ENCODE results near the gene PTH.

The PTH gene

DNA sequence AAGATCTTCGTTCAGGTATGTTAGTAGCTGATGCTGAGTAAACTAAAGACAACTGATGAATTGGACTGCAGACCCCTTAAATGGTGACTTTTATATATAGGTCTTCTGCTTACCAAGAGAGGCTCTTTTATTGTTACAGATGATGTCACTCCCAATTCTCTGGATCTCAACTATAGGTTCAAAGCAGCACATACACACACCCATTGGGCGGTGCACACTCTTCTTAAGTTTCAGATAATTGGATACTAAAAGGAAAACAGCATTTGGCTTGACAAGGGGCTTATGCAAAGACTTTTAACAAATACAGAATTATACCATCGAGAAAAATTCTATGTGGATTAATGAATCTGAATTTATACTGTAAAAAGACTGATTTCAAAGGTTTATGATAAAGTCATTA, at the start of gene PTH:
TSS of gene PTH (minus strand) at position 69 of the 400 bp plus-strand sequence. CDS start 3,142 bp downstream, outside the sequence.
- no peak for DNase-seq

DNA sequence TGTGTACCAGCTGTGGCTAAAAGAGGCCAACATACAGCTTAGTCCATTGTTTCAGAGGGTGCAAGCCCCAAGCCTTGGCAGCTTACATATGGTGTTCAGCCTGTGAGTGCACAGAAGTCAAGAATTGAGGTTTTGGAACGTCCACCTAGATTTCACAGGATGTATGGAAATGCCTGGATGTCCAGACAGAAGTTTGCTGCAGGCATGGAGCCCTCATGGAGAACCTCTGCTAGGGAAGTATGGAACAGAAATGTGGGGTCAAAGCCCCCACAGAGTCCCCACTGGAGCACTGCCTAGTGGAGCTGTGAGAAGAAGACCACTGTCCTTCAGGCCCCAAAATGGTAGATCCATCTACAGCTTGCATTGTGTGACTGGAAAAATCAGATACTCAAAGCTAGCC, 42.2 kb upstream of the PTH start:
- DNase-seq, result no peak

DNA sequence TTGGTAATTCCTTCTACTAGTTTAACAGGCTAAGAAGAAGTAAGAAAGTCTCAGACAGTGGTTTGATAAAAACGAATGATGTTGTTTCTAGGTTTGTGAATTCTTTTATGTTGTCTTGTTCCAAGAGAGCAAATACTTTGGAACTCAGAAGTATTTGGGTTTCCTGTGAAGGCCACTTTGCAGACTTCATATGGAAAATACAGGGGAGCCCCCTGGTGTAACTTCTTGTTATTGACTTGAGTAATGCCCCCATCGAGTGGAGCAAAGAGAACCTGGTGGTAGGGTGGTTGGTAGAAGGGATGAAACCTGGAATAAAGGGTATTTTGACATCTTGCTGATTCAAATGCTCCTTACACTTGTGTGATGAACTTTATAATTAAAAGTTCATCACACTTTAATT, 40.0 kb upstream of the PTH start:
- no peak for DNase-seq

DNA sequence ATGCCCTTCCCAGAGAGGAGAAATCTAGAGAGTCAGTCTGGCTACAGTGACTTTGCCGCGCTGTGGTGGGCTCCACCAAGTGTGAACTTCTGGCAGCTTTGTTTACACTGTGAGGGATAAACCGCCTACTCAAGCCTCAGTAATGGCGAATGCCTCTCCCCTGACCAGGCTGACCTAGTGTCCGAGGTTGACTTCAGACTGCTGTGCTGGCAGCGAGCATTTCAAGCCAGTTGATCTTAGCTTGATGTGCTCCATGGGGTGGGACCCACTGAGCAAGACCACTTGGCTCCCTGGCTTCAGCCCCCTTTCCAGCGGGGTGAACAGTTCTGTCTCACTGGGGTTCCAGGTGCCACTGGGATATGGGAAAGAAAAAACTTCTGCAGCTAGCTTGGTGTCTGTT, 38.6 kb upstream of the PTH start:
- DNase-seq, result no peak

DNA sequence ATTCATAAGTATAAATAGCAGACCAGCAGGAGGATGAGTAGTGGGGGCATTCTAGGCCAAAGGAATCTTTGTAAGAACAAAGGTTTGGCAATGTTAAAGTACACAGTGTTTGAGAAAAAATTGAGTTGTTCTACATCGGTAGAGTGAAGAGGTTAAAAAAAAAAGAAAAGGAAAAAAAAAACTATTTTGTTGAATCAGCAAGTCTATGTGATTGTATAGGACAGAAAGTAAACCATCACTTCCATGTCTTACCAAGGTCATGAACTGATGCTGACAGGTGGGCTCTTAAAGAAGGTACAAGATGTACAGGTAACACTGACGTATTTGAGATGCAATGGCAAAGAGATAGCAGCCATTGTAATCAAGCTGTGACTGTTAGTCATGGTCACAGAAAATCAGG, 29.5 kb upstream of the PTH start:
- DNase-seq, result no peak

DNA sequence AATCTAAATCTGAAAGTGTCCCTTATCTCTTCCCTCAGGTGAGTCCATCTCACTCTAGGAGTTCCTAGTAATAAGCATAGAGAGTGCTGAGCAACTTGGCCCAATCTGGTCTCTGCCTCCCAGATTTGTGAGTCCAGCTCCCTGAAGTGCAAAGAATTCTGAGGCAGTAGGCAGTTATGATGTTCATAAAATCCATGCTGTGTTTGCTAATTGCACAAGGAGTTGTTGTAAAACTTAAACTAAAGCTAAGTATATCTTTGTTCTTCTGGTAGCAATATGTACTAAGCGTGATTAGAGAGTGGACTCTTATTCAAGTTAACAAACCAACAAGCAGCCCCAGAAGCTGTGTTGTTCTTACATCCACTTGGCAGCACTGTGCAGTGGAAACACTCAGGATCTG, 7.6 kb upstream of the PTH start:
- no peak for DNase-seq

DNA sequence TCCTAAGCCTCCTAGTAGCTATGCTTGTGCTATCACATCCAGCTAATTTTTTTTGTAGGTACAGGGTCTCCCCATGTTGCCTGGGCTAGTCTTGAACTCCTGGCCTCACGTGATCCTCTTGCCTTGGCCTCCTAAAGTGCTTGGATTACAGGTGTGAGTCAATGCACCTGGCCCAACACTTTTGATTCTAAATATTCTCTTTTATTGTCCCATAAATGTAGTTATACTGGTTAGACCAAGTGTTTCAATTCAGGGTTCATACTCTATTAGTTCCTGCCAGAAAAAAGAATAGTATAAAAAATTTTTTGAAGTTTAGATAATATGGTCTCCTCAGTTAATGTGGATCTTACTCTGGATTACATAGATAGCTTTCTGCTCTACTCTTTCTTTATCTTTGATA, 6.7 kb upstream of the PTH start:
- DNase-seq, result no peak

DNA sequence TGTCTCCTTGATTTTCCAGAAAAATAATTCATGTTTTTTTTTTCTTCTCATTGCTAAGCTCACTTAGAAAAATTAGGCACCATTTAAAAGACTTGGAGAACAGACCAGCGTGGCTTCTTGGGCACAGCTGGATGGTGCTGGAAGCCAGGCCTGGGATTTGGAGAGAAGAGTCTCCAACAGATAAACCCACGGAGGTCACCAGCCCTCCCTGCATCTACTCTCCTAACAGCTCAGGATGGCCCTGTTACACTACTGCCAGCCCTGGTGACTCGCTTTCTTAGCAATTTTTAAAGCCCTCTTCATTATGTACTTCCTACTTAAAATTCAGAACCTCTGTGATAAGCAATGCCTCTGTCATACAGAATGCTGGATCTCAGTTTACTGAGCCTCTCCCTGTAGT, 1.7 kb downstream of the PTH start:
- no peak for DNase-seq

DNA sequence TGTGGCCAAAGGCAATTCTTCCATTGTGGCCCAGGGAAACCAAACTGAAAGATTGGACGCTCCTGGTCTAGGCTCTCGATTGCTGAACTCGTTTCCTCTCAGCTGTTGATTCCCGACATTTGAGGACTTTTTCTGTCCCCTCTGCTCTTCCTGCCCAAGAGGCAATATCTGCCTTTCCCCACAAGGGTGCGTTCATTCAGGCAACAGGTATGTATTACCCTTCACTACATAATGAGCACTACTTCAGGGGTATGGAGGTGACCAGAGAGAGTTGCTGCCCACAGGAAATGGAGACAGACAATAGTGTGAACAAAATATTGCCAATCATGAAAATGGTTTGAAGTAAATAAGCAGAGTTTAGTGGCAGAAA, 8.2 kb downstream of the PTH start:
- peak; percentile 43 for DNase-seq

DNA sequence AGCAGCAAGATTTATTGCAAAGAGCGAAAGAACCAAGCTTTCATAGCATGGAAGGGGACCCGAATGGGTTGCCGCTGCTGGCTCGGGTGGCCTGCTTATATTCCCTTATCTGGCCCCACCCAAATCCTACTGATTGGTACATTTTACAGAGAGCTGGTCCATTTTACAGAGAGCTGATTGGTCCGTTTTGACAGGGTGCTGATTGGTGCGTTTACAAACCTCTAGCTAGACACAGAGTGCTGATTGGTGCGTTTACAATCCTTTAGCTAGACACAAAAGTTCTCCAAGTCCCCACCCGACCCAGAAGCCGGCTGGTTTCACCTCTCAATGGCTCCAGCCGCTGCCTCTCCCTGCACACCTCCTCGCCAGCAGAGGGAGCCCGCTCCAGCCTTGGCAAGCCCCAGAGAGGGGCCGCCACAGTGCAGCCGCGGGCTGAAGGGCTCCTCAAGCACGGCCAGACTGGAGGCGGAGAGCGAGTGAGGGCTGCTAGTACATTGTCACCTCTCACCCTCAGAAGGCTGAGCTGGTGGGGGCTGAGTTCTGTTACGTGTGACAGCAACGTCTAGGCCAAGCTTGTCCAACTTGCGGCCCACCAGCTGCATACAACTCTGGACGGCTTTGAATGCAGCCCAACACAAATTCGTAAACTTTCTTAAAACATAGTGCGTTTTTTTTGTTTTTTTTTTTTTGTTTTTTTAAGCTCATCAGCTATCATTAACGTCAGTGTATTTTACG, 8.7 kb downstream of the PTH start:
- DNase-seq, result peak; percentile 73

DNA sequence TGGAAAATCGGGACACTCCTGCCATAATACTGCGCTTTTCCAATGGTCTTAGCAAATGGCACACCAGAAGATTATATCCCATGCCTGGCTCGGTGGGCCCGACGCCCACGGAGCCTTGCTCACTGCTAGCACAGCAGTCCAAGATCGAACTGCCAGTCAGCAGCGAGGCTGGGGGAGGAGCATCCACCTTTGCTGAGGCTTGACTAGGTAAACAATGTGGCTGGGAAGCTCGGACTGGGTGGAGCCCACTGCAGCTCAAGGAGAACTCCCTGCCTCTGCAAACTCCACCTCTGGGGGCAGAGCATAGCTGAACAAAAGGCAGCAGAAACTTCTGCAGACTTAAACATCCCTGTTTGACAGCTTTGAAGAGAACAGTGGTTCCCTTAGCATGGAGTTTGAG, 15.6 kb downstream of the PTH start:
- DNase-seq, result no peak

DNA sequence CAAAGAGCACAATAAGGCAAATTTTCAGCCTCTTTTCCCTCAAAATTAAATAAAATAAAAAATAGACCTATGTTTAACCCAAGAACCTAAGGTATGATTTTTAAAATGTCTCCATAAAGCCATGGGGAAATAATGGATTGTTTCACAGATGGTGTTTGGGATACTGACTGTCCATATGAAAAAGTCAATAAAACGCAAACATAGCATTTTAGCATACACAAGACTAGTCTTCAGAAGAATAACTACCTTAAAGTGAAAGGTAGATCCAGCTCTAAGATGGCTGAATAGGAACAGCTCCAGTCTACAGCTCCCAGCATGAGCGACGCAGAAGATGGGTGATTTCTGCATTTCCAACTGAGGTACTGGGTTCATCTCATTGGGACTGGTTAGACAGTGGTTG, 16.1 kb downstream of the PTH start:
- no peak for DNase-seq

DNA sequence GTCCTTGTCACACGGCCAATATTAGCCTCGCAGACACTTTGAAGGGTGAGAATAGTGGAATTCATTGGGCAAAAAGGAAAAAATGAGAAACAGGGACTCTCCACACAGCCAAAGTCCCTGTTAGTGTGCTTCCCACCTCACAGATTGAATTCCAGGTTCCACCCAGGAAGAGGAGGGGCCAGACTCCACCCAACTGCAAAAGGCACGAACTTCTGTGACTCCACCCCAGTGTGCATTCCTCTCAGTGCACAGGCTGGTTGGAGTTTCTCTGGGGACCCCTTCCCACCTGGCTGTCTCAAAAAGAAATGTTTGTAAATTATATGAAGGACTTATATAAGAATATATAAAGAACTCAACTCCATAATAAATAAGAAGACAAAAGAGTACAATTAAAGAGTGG, 20.7 kb downstream of the PTH start:
- DNase-seq, result no peak

DNA sequence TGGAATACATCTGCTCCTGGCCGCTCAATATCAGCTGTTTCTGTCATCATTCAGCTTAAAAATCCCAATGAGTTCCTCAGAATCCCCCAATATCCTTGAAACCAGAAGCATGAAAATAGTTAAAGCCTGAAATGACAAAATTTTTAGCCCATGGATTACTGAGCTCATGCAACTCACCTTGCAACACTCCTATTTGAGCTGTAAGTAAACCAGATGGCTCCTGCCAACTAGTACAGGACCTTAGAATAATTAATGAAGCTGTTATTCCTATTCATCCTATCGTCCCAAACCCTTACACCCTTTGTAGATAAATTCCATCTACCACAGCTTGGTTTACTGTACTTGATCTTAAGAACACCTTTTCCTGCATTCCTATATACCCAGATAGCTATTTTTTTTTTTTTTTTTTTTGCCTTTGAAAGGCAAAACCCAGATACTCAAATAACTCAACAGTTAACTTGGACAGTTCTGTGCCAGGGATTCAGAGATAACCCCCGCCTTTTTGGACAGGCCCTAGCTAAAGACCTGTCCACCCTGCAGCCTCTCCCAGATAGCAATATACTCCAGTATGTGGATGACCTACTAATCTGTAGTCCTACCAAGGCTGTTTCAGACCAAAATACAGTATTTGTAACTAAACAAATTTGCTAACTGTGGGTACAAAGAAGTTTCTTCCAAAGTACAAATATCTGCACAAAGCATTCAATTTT, 22.6 kb downstream of the PTH start:
- no peak for DNase-seq

DNA sequence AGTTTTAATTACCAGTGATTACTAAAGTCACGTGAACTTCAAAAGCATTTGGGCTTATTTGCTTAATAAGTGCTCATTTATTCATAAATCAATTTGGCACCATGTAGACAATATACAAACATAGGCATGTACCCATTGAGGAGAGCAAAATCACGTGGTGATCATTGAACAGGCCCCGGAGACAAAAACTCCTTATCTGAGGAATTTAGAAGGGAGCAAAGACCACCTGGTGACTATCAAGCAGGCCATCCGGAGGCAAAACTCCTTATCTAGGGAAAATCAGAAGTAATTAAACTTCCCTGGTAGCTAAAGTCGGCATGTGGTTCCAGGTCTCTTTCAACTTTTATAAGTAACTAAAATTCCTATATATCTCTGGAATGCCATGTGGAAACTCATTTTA, 27.0 kb downstream of the PTH start:
- DNase-seq, result no peak

DNA sequence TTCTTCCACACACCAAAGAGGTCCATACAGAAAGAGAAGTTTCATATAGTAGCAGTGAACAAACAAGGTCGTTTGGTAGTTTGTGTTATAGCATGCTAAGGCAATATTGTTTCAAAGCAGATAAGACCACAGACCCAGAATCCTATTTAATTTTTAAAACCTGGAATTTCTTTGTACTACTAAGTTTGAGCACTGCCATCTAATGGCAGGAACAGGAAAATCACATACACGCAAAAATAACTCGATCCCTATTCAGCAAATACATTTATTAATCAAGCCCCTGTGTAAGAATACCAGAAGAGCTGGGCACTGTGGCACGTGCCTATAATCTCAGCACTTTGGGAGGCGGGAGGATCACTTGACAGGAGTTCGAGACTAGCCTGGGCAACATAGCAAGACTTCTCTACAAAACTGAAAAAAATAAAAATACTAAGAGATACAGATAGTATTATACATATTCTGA, 29.9 kb downstream of the PTH start:
- DNase-seq, result peak; percentile 40

DNA sequence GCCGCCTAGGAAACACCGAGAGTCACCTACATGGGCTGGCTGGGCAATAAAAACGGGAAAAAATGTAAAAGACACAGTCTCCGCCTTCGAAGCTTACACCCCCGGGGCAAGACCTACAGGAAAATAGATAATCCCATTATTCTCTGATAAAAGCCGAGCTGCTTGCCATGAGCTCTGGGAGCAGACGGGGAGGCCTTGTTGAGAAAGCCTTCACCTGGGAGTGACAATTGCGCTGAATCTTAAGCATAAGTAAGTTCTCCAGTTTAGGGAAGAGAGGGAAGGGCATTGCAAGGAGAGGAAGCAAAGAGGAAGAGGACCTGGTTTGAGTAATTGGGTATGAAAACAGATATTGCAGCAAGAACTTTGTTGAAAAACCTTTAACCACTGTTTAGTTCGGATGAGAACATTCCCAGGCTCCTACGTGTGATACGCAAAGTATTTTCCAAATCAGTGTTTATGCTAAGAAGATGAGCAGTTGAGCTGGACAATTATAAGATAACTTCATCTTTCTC, 32.0 kb downstream of the PTH start:
- no peak for DNase-seq

DNA sequence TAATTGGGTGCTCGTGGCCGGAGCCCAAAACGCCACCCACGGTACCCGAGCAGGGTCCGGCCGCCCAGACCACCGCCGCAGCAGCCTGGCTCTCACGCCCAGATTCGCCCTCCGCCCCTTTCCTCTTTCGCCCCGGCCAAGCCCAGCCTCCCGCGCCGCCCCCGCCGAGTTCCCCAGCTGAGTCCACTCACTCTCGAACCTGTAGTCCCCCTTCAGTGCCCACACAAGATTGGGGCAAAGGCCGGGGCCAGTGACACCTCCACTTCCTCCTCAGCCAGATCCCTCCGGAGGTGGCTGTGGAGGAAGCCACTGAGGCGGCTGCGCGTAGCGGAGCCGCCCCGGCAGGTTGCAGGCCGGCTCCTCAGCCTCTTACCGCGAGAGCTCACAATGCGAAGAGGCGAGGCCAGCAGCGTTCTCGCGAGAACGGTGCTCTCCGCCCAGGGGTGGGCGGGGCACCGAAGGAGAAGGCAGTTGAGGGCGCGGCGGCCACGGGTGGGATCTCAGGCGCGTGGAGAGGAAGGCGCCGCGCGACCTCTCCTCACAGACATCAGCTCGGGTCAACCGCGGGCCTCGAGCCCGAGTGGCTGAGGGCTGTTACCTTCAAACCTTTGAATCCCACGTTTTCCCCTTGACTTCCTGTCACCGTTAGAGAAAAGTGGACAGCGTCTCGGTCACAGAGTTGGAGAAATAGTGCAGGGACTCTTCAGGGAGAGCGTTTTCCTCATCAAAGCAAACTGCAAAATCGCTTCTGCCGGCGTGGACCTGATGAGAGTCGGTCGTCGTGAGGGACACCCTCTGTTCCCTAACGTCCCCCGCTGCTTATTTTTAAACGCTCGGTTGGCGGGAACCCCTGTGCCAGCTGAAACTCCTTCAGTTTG, 32.7 kb downstream of the PTH start, which contains the start of gene BTBD10:
TSS of gene BTBD10 (minus strand) at position 322 of the 878 bp plus-strand sequence. CDS start 18,098 bp downstream, outside the sequence.
- DNase-seq, result peak; percentile 95

DNA sequence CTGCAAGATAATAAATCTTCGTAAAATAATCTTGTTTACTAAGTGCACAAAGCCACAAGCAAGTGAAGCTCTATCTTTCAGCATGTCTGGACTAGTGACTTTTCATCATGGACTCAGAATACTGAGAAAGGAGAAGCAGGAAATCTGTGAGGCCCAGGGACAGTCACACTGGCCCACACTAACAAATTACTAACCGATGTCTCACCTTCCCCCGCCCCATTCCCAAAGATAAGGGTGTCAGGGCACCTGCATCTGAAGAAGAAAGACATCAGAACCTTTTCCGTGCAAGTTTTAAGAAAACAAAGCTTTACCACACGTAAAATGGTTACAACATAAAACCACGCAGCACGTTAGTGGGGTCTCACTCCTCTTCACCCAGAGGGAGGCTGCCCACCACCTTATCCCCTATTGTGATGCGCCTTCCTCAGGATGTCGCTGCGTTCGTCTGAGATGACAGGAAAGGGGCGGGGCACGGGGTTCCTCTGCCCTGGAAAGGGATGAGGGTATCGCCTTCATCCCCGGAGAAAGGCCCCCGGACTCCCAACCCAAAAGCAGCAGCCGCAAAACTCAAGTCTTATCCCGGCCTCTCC, 33.4 kb downstream of the PTH start:
- peak; percentile 49 for DNase-seq

DNA sequence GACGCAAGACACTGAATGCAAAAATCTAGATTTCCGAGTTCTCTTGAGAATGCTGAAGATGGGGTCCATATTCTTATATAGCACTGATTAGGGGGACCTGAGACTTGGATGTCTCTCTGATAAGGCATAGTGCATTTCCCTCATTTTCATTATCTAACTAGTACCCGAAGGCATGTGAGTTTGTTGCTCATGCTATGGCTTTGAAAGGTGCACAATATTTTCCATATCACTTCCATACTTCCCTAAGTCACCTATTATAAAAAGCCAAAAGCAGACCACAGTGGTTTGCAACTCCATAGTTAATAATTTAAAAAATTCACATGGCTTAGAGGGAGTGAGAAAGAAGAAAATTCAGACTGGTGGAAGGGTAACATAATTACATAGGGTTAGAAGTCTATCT, 34.5 kb downstream of the PTH start:
- DNase-seq, result no peak

DNA sequence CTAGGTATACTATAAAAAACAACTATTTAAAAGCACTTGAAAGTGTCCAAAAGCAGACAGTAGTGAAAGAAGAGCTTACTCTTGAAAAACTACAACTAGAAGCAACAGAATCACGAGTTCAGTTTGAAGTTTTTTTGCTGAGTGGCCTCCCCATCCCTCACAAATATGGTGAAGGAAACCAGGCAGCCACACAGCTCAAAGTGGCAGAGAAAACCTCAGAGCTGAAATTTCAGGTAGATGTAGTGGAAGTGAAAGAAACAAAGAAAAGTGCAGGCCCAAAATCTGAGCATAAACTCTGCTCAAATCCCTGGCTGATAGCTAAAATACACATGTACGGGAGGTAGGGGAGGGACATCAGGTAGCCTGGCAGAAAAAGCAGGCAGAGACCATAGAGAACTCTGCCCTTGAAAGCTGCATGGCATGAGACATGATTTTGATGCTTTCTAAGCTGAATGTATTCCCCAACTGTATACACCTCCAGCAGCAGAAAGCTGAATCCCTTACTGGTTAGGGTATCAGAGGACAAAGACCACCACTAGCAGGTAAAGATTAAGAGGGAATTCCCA, 44.9 kb downstream of the PTH start:
- DNase-seq, result no peak

DNA sequence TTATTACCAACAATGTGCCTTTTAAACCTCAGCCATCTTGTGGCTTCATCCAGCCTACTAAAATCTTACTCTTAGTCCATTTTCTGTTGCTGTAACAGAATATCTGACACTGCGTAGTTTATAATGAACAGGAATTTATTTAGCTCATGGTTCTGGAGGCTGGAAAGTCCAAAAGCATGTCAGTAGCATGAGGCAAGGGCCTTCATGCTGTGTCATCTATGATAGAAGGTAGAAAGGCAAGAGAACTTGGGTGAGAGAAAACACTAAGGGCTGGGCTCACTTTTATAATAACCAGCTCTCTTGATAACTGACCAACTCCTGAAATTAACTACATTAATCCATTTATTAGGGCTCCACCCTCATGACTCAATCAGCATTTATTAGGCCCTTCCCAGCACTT, 46.3 kb downstream of the PTH start:
- DNase-seq, result no peak

DNA sequence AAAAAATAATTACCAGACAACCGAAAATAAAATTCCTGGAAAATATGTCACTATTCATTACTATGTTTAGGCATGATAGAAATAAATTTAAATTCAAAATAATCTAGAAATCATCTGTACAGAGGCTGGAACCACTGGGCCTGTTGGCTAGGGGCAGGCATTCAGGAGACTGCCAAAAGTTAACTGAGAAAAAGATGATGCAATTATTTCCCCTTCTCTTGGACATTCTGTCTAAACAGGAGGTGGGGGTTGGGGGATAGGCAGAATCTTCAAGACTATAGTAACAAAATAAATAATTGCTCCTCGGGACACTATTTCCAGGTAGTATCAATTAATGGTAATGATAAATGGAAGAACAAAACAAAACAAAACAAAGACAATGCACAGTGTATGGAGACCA, 46.9 kb downstream of the PTH start:
- DNase-seq, result no peak

Data from CD4-positive, alpha-beta T cell treated with Interleukin-12 subunit alpha and Interleukin-12 subunit beta, for 1 hour (primary cell).